CD4-positive, alpha-beta T cell treated with Interleukin-15 for 4 hours (primary cell): ENCODE results near the gene LUC7L3.
"Not testable (repeated sequence)": the region's sequence is repeated elsewhere in the genome, so short reads cannot be mapped to it uniquely, and the experiment has no call there.

Experiments used
- DNase-seq: peaks from one replicate; pipeline ENCODE4 v3.0.0-alpha.2; 2020; ENCODE audit warnings: low spot score

LUC7L3 gene

DNA sequence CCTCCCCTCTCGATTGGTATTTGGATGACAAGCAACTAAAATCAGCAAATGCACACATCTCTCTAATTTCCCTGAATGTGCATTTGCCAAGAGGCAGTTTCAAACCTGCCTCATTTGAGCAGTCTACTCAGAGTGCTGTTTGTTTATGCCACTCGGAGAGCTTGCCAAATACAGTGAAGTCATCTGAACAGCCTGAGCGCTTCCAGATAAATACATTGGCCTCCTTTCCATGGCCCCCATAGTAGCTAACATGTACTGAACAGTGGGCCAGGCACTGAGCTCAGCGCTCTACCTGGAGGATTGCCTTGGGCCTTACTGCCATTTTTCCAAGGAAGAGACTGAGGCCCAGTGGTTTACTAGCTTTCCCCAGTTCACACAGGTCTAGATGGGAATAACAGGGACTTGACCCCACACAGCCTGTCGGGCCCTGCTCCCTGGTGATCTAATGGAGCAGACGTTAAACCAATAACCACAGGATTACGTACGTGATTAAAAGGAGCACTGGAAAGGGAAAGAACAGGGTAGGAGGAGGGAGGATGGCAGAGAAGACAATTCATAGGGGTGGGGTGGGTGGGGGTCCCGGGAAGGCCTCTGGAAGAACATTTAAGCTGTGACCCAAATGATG is 66.7 kb downstream of the LUC7L3 start:
- no peak for DNase-seq

DNA sequence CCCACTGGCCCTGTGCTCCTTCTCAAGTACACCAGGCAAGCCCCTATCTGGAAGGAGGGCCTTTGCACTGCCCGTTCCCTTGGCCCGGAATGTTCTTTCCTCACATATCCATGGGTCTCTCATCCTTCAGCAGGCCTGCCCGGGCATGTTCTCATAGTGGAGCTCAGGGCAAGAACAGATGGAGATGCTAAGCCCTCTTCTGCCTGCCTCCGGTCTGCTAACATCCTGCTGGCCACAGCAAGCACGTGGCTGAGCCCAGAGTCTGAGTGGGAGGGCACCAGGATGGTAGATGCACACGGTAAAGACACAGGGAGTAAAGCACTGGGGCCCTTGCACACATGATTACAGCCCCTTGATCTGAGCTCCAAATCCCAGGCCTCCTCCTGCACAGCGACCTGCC is 67.7 kb downstream of the LUC7L3 start:
- DNase-seq = no peak

DNA sequence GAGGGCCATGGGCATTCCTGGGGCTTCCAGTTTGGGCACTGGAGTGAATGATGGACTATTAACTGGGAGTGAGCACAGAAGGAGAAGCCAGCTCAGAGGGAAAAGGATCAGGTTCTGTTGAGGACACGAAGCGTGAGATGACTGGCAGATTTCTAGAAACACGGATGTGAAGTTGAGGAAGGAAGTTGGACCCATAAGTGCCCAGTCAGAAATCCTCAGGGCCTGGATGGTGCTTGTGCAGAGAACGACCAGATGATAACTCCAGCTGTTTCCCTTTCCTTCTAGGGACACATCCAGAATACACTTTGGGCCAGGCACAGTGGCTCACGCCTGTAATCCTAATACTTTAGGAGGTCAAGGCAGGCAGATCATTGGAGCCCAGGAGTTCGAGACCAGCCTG is 71.2 kb downstream of the LUC7L3 start:
- DNase-seq = no peak

- no peak for DNase-seq
Measured at GRCh38 chr17:50792132-50792531, 72.7 kb downstream of the LUC7L3 start.

GRCh38 chr17:50793007-50793406 is 73.6 kb downstream of the LUC7L3 start:
- no peak for DNase-seq

GRCh38 chr17:50794361-50794760 is 75.0 kb downstream of the LUC7L3 start:
- DNase-seq = no peak

DNA sequence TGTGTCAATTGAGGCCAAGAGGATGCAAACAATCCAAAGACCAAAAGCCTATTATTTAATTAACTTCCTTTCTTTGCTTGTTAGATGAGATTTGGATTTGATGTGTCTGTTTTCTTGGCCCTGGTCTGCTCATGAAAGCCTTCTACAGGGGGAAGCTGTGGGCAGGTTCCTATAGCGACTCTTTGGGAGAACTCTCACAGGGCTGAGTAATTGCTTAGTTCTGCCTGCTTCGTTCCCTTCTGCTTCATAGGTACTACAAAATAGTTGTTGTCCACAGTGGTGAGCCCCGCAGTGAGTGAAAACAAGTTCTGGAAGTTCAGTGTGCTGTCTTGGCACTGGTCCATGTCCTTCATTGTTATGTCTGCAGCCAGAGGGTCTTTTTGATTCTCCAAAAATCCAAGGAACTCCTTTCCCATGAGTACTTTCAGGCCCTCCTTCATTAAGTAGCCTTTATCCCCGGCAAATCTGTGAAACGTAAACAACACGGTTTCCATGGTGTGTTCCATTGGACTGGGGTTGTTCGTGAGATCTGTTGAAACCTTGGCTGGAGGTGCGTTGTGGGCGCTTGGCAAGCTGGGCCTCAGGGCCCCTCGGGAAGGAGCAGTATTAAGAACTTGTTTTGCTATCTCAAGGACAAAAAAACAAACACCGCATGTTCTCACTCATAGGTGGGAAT is 77.9 kb downstream of the LUC7L3 start:
- DNase-seq = no peak

DNA sequence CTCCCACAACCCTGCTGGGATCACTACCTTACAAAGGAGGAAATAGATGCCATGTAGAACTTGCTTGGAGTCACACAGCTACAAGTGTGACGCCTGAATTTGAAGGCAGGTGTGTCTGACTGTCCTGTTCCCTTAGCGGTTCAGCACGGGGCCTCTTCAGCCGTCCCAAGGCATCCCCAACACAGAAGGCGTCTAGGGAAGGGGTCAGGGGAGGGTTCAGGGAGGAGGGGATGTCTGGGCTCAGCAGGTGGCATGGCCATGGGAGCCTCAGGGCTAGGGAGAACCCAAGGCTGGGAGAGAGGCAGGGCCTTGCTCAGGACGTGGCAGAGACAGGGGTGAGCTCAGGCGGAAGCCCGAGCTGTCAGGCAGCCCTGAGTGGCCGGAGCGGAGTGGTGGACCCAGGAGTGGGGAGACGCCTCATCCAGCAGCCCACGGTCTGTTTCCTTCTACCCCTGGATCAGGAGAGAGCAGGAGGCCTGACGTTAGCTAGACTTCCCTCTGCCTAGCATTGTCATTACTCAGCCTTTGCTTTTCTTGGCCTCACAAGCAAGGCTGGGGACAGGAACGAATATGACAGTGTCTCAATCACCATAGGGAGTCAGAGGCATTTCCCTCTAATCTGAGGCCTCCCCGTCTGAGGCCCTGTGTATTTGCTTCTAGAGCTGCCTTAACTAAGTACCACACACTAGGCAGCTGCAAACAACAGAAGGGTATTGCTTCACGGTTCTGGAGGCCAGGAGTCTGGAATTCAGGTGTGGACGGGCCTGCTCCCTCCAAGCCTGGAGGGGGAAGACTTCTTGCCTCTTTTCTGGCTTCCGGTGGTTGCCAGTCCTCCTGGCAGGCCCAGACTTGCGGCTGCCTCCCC is 79.3 kb downstream of the LUC7L3 start:
- DNase-seq = no peak

DNA sequence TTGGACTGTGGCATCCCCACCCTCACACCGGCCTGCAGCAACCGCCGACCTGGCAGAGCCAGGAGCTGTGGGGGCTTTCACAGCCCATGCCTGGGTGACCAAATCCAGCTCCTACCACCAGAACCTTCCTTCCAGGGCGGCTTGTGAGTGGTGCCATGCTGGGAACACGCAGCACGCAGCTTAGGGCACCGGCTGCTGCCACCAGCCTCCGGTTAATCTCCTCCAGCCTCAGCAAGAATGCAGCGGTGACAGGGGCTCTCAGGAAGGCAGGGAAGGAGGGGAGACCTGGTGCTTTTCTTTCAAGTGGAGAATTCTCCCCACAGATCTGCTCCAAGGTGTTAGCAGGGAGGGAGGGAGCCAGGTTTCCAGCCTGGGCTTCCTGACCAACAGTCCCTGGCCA is 80.2 kb downstream of the LUC7L3 start:
- no peak for DNase-seq

GRCh38 chr17:50800196-50800700 is 80.8 kb downstream of the LUC7L3 start:
- DNase-seq = no peak

DNA sequence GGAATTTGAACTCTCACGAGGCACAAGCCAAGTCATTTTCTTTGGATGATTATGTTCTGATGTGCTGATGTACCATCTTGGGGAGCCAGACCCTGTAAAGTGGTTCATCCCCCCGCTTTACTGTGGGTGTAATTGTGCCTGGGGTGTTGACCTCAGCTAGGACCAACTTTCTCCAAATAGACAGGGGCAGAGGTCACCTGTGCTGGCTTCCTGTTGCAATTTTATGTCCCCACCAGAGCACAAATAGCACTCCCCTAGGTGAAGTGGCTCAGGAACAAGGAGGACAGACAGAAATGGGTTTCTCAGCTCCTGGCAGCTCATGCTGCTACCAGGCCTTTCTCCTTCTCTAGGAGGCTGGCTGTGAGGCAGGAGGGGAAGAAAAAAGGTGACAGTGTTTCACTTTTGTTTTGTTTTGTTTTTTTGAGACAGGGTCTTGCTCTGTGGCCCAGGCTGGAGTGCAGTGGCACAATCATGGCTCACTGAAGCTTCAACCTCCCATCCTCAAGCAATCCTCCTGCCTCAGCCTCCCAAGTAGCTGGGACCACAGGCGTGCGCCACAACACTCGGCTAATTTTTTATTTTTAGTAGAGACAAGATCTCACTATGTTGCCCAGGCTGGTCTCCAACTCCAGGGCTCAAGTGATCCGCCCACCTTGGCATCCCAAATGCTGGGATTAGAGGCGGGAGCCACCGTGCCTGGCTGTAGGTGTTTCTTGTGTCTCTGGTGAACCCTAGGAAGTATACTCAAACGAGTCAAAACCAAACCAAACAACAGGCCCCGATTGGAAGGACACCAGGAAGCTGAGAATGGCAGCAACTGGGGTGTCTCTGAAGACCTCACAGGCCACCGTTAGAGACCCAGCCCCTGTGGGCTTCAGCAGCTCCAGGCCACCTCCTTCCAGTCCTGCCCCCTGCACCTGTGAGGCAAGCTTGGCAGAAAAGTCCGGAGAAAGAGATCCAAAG is 83.5 kb downstream of the LUC7L3 start:
- no peak for DNase-seq

DNA sequence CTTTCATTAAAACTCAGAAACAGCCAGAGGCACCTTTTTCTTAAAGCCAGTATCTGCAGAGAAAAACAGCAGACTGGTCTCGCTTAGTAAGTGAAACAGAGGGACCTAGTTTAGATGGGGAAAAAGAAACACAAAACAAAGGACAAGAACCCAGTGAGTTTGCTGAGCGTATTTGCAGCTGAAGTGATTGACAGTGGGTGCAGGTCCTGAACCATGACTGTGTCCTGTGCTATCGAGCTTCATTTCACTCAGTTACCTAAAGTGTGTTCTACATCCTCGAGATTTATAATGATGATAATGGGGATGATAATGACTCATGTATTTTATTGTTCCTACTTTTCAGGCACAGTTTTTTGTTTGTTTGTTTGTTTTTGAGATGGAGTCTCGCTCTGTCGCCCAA is 84.3 kb downstream of the LUC7L3 start:
- DNase-seq = no peak

GRCh38 chr17:50804749-50805475 is 85.5 kb downstream of the LUC7L3 start:
- not testable (repeated sequence) for DNase-seq

GRCh38 chr17:50805486-50805885 is 86.1 kb downstream of the LUC7L3 start:
- no peak for DNase-seq
